Measurements from ENCODE around the gene TMBIM1. TPM values are rescaled to one million over a fixed set of nuclear protein-coding genes. Genes with fewer than 3 reads are reported as not detected.

TMBIM1 gene
- total and polyA plus RNA-seq, 12 donors = 30.9 to 151 (median 110) TPM

- TF ChIP-seq CTCF (IDR thresholded peaks at IDR 0.05) = no peak
- 89 to 90% methylated on average over 4 of the region's 4 CpGs for WGBS, 2 donors
- H3K4me3 ChIP-seq = no peak overlapping the region
- no peak overlapping the region for H3K27ac ChIP-seq
- DNase-seq (no peak), ATAC-seq (no peak)
- H3K9me3 ChIP-seq = no peaks in the 10 kb centered on the region
- peaks cover 0 to 100% (median 54%) of the 10 kb centered on the region in 9 donors for H3K36me3 ChIP-seq
- no peaks in the 10 kb centered on the region for H3K27me3 ChIP-seq
- H3K4me1 ChIP-seq = peaks cover 0 to 15% (median 9%) of the 10 kb centered on the region in 9 donors
- intact Hi-C loops (cut with DNase I) = loop anchor here in 1 of 10 donors (1.0 kb wide), 1 partner anchor 15 kb away; no protein-coding TSS in a partner anchor
These were observed 55.5 kb downstream of the TMBIM1 start for GRCh38 chr2:218236829-218237228.

- H3K9me3 ChIP-seq = no peaks in the 10 kb centered on the region
- no peak for DNase-seq
- no peak for TF ChIP-seq CTCF (IDR thresholded peaks at IDR 0.05)
- peaks cover 0 to 100% (median 59%) of the 10 kb centered on the region in 9 donors for H3K36me3 ChIP-seq
- H3K4me3 ChIP-seq = no peak overlapping the region
- no peak for ATAC-seq
- no peak overlapping the region for H3K27ac ChIP-seq
- 99 to 100% methylated on average over 2 of the region's 2 CpGs for WGBS, 2 donors
- intact Hi-C loops (cut with DNase I) = no loop called here
- H3K27me3 ChIP-seq = no peaks in the 10 kb centered on the region
- peaks cover 0 to 28% (median 12%) of the 10 kb centered on the region in 9 donors for H3K4me1 ChIP-seq
These were observed 57.3 kb downstream of the TMBIM1 start for GRCh38 chr2:218235017-218235416.

GRCh38 chr2:218234521-218234920, 57.8 kb downstream of the TMBIM1 start:
- no peak for TF ChIP-seq CTCF (IDR thresholded peaks at IDR 0.05)
- no peak for ATAC-seq

GRCh38 chr2:218233543-218233942, 58.8 kb downstream of the TMBIM1 start:
- ATAC-seq (no peak), DNase-seq (no peak)
- Histone ChIP-seq H3K4me3 (no peak overlapping the region), H3K27ac (no peak overlapping the region), H3K27me3 (no peaks in the 10 kb centered on the region), H3K9me3 (no peaks in the 10 kb centered on the region), H3K36me3 (peaks cover 0 to 100% (median 53%) of the 10 kb centered on the region in 9 donors), H3K4me1 (peaks cover 0 to 42% (median 27%) of the 10 kb centered on the region in 9 donors)
- intact Hi-C loops (cut with DNase I) = no loop called here
- no peak for TF ChIP-seq CTCF (IDR thresholded peaks at IDR 0.05)
- 86 to 91% methylated on average over 4 of the region's 4 CpGs for WGBS, 2 donors

More at GRCh38 chr2:218234521-218234920, 57.8 kb downstream of the TMBIM1 start:
- DNase-seq = no peak
- intact Hi-C loops (cut with DNase I) = no loop called here
- Histone ChIP-seq H3K9me3 (no peaks in the 10 kb centered on the region), H3K4me3 (no peak overlapping the region), H3K4me1 (peaks cover 0 to 32% (median 17%) of the 10 kb centered on the region in 9 donors), H3K27me3 (no peaks in the 10 kb centered on the region), H3K27ac (no peak overlapping the region), H3K36me3 (peaks cover 0 to 100% (median 58%) of the 10 kb centered on the region in 9 donors)
- WGBS, 2 donors = 62 to 63% methylated on average over 3 of the region's 3 CpGs
